Activated CD4-positive, alpha-beta T cell treated with anti-CD3 and anti-CD28 coated beads, Interleukin-2, amount 10 ng/mL, durations not matched to agents 24 days and 14 days (primary cell): ENCODE results near the gene HADH. TPM values are rescaled to one million over a fixed set of nuclear protein-coding genes. Genes with fewer than 3 reads are reported as not detected.

Experiments
- DNase-seq: peaks from one replicate; pipeline ENCODE4 v3.0.0; 2022
- H3K27ac Mint-ChIP-seq: one replicate; pipeline ENCODE4 v1.8.0; 2022; ENCODE audit warnings: mild to moderate bottlenecking, mixed read lengths
- H3K27me3 Mint-ChIP-seq: one replicate; pipeline ENCODE4 v1.8.0; 2022; ENCODE audit warnings: mixed read lengths
- H3K36me3 Mint-ChIP-seq: one replicate; pipeline ENCODE4 v1.8.0; 2022; ENCODE audit warnings: low read depth, mild to moderate bottlenecking, mixed read lengths
- H3K4me1 Mint-ChIP-seq: one replicate; pipeline ENCODE4 v1.8.0; 2021; ENCODE audit warnings: mixed read lengths
- H3K4me3 Mint-ChIP-seq: one replicate; pipeline ENCODE4 v1.8.0; 2022; ENCODE audit warnings: mild to moderate bottlenecking, moderate library complexity, mixed read lengths
- H3K9me3 Mint-ChIP-seq: one replicate; pipeline ENCODE4 v1.8.0; 2021; ENCODE audit warnings: mixed read lengths
- intact Hi-C: fragments of 100-400 bp; cut with micrococcal nuclease; formaldehyde crosslinking; loops from one replicate; pipeline ENCODE4 v1.15.1; 2023
- total RNA-seq: library from RNA; stranded (reverse); gene quantifications from 2 replicates; pipeline ENCODE4 v1.2.3, GENCODE V29; 2022

Gene HADH
- total RNA-seq, 1 donor from 2014 or later: 37.2 TPM

DNA sequence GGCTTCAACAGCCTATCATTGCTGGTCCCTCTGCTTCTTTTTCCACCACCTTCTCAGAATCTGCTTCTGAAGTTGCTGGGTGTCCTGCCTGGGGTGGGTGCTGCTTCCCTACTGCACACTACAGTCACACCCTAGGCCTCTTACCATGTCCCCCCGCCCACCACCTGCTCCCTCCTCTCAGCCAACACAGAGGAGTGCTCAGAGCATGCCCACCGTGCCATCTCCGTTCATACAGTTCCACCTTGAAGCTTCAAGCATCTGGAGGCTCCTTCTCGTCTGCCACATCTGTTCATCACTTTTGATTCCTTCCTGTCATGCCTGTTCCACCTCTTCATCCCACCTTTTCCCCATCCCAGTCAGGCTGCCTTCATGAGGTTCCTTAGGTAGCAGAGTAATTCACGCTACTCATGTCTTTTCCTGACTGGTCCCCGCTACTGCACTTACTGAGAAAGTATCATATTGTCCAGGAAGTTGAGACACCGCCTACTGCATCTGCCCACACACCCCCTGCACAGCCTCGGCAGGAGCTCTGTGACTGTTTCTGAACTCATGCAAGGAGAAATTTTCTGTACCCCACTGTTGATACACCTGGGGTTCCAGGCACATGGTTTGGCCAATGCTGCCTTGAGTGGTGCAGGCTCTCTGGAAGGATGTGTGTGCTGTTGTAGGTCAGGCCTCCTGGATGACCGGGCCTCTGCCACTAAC lies 39.5 kb downstream of the HADH start:
- H3K36me3 Mint-ChIP-seq: peaks cover 52% of the 10 kb centered on the region
- no peaks in the 10 kb centered on the region for H3K27me3 Mint-ChIP-seq
- peaks cover 52% of the 10 kb centered on the region for H3K4me1 Mint-ChIP-seq
- intact Hi-C loops: loop anchor here (1.0 kb wide), 1 partner anchor 137 kb away; no protein-coding TSS in a partner anchor
- H3K9me3 Mint-ChIP-seq: no peaks in the 10 kb centered on the region
- peak; percentile 84 for DNase-seq
- H3K4me3 Mint-ChIP-seq: peak overlapping the region; percentile 71
- peak overlapping the region; percentile 91 for H3K27ac Mint-ChIP-seq

DNA sequence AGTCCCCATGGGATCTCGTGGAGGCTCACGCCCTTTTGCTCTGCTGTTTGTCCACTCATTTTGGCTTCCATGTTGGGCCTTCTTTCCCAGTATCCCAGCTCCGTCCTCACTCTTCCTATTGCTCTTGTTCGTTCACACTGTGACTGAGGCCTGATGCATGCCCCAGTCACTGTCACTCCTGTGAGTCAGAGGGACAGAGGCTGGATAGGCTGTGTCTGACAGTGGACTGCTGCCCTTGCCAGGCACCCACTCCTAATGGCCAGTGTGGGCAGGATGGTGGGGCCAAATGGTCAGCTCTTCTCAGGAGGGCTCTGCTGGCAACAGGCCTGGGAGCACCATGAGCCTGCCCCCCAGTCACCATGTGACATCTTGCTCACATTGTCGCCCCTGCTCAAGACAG lies 40.0 kb downstream of the HADH start:
- H3K36me3 Mint-ChIP-seq: peaks cover 53% of the 10 kb centered on the region
- H3K4me1 Mint-ChIP-seq: peaks cover 57% of the 10 kb centered on the region
- no peaks in the 10 kb centered on the region for H3K9me3 Mint-ChIP-seq
- intact Hi-C loops: loop anchor here (1.0 to 5.0 kb wide), 8 partner anchors 137 to 591 kb away; partner anchors contain the start of gene RPL34
- H3K27ac Mint-ChIP-seq: peak overlapping the region; percentile 91
- no peaks in the 10 kb centered on the region for H3K27me3 Mint-ChIP-seq
- peak overlapping the region; percentile 71 for H3K4me3 Mint-ChIP-seq
- DNase-seq: no peak

DNA sequence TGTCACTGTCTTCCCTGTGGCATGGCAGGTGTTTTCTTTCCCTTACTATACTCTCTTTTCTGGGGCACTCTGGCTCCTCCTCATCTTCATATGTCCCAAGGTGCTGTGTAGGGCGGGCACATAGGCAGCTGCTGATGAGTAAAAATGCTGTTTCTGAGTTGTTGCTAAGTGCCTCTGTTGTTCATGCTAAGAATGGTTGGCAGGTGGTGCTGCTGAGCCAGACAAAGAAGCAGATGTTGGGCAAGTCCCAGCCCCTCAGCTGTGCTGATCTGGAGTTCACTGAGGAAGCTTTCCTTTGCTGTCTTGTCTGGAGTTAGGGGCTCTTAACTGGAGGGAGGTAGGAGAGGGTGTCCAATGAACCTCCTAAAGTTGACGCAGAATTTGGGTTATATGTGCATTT lies 40.6 kb downstream of the HADH start:
- H3K9me3 Mint-ChIP-seq: no peaks in the 10 kb centered on the region
- peaks cover 53% of the 10 kb centered on the region for H3K36me3 Mint-ChIP-seq
- peak; percentile 93 for DNase-seq
- no peaks in the 10 kb centered on the region for H3K27me3 Mint-ChIP-seq
- peaks cover 60% of the 10 kb centered on the region for H3K4me1 Mint-ChIP-seq
- intact Hi-C loops: loop anchor here (1.0 to 5.0 kb wide), 7 partner anchors 141 to 590 kb away; partner anchors contain the start of gene RPL34
- H3K4me3 Mint-ChIP-seq: peak overlapping the region; percentile 71
- peak overlapping the region; percentile 91 for H3K27ac Mint-ChIP-seq

DNA sequence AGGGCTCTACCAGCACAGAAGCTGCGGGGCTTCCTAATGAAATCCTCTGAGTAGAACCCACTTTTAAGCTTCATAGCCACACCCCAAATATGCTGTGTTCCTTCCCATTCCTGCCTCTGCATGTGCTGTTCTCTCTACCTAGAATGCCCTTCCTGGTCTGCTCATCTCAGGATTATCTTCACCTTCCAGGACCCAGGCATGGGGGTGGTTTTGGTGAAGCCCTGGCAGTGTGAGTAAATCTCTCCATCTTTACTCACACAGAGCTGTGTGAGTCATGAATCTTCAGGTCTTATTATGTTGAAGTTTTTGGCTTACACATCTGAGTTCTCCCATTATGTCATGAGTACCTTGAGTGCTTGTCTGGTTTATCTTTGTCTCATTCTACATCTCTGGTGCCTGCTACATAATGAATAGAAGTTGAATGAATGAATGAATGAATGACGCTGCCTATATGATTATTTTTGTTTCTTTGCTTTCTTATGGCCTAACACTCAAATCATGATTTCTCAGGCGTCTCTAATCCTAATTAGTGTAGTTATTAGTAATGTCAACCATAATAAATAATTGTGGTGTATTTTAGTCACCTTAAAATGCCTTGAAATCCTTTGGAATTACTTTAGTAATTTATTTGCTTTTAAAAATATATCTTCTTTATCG lies 41.9 kb downstream of the HADH start:
- peaks cover 66% of the 10 kb centered on the region for H3K4me1 Mint-ChIP-seq
- H3K4me3 Mint-ChIP-seq: no peak overlapping the region
- no peaks in the 10 kb centered on the region for H3K27me3 Mint-ChIP-seq
- no peaks in the 10 kb centered on the region for H3K9me3 Mint-ChIP-seq
- peaks cover 45% of the 10 kb centered on the region for H3K36me3 Mint-ChIP-seq
- peak; percentile 75 for DNase-seq
- H3K27ac Mint-ChIP-seq: peak overlapping the region; percentile 91
- intact Hi-C loops: loop anchor here (1.0 to 5.0 kb wide), 7 partner anchors 18 to 589 kb away; partner anchors contain the start of gene RPL34

- no peak for DNase-seq
- peaks cover 36% of the 10 kb centered on the region for H3K36me3 Mint-ChIP-seq
- H3K27ac Mint-ChIP-seq: no peak overlapping the region
- H3K4me3 Mint-ChIP-seq: no peak overlapping the region
- no peaks in the 10 kb centered on the region for H3K9me3 Mint-ChIP-seq
- H3K4me1 Mint-ChIP-seq: peaks cover 67% of the 10 kb centered on the region
- no peaks in the 10 kb centered on the region for H3K27me3 Mint-ChIP-seq
- intact Hi-C loops: loop anchor here (5.0 kb wide), 2 partner anchors 324 to 479 kb away; no protein-coding TSS in a partner anchor
These were observed 43.7 kb downstream of the HADH start for GRCh38 chr4:108033348-108033747.

GRCh38 chr4:108034565-108034964 lies 44.9 kb downstream of the HADH start:
- intact Hi-C loops: loop anchor here (5.0 kb wide), 2 partner anchors 323 to 478 kb away; no protein-coding TSS in a partner anchor
- H3K36me3 Mint-ChIP-seq: peaks cover 30% of the 10 kb centered on the region
- DNase-seq: peak; percentile 67
- H3K4me3 Mint-ChIP-seq: peak overlapping the region; percentile 62
- H3K4me1 Mint-ChIP-seq: peaks cover 56% of the 10 kb centered on the region
- H3K27ac Mint-ChIP-seq: no peak overlapping the region
- no peaks in the 10 kb centered on the region for H3K9me3 Mint-ChIP-seq
- no peaks in the 10 kb centered on the region for H3K27me3 Mint-ChIP-seq

- Mint-ChIP-seq H3K27ac (peak overlapping the region; percentile 96), H3K4me3 (peak overlapping the region; percentile 69), H3K9me3 (no peaks in the 10 kb centered on the region), H3K4me1 (peaks cover 47% of the 10 kb centered on the region), H3K36me3 (peaks cover 26% of the 10 kb centered on the region), H3K27me3 (no peaks in the 10 kb centered on the region)
- intact Hi-C loops: no loop called here
- no peak for DNase-seq
These were observed 46.0 kb downstream of the HADH start for GRCh38 chr4:108035691-108036090.

DNA sequence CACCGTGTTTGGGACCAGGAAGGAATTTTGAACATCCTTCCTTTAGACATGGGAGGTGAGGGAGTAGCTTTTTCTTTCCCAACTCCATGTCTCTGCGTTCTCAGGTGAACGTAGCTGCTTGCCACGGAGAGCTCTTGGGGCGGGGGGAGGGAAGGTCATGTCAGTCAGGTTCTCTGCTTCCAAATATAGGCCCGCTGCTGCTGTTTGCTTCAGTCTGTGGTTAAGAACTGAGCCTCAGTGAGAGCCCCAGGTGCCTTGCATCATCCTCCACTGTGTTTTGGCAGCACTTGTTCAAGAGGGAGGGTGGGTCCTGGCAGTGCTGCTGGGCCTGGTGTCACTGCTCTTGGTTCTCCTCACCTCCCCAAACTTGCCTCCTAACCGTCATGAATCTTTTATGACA lies 46.5 kb downstream of the HADH start:
- peak overlapping the region; percentile 96 for H3K27ac Mint-ChIP-seq
- H3K4me1 Mint-ChIP-seq: peaks cover 42% of the 10 kb centered on the region
- no peaks in the 10 kb centered on the region for H3K27me3 Mint-ChIP-seq
- intact Hi-C loops: no loop called here
- peak overlapping the region; percentile 69 for H3K4me3 Mint-ChIP-seq
- peaks cover 23% of the 10 kb centered on the region for H3K36me3 Mint-ChIP-seq
- no peaks in the 10 kb centered on the region for H3K9me3 Mint-ChIP-seq
- DNase-seq: peak; percentile 90

DNA sequence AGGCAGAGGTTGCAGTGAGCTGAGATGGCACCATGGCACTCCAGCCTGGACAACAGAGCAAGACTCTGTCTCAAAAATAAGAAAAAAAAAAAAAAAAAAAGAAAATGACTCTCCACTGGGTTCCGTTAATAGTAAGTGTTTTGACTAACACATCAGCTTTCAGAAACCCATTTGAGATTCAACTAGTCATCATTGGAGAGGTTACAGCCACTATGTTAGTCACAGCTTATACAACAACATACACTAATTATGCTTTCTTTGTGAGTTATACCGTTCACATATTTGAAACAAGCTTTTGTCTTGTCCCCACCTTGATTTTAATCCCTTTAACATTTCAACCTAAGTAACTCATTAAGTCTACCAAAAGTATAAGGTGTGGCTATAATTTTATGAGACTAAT lies 48.2 kb downstream of the HADH start:
- Mint-ChIP-seq H3K36me3 (peaks cover 17% of the 10 kb centered on the region), H3K27me3 (no peaks in the 10 kb centered on the region), H3K4me3 (no peak overlapping the region), H3K9me3 (no peaks in the 10 kb centered on the region), H3K4me1 (peaks cover 36% of the 10 kb centered on the region), H3K27ac (no peak overlapping the region)
- no peak for DNase-seq
- intact Hi-C loops: no loop called here

DNA sequence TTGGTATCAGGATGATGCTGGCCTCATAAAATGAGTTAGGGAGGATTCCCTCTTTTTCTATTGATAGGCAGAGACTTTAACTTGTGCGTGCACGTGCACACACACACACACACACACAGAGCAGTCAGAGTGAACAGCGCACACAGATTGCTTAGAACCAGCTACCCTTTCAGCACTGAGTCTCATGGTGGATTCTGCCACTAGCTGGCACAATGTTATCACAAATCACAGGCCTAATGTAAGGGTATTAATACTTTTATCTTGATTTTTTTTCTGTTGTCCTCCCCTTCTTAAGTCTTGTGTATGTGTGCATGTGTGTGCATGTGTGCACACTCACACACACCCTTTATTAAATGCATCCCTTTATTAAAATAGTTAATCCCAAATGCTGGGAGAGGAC lies 53.2 kb downstream of the HADH start:
- Mint-ChIP-seq H3K27ac (no peak overlapping the region), H3K27me3 (no peaks in the 10 kb centered on the region), H3K4me3 (no peak overlapping the region), H3K9me3 (no peaks in the 10 kb centered on the region), H3K36me3 (peaks cover 22% of the 10 kb centered on the region), H3K4me1 (peaks cover 32% of the 10 kb centered on the region)
- intact Hi-C loops: no loop called here
- no peak for DNase-seq

DNA sequence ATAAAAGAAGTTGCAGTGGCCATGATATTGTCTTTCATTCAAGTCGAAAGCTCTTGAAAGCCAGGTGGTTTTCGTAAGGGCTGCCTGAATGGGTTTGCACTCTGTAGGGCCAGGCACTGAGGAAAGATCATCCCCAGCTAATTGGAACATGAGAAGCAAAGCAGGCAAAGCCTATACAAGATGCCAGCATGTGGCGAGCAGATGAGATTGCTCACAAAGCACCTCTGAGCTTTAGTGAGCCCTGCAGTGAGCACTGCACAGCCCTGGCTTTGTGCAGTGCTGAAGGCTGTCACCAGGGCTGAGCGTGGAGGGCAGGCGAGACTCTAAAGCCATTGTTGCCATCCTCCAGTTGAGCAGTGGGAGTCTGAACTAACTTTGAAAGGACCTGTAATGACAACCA lies 53.8 kb downstream of the HADH start:
- intact Hi-C loops: no loop called here
- no peak overlapping the region for H3K4me3 Mint-ChIP-seq
- no peaks in the 10 kb centered on the region for H3K27me3 Mint-ChIP-seq
- H3K36me3 Mint-ChIP-seq: peaks cover 28% of the 10 kb centered on the region
- peaks cover 34% of the 10 kb centered on the region for H3K4me1 Mint-ChIP-seq
- no peaks in the 10 kb centered on the region for H3K9me3 Mint-ChIP-seq
- DNase-seq: no peak
- H3K27ac Mint-ChIP-seq: no peak overlapping the region

- DNase-seq: no peak
- H3K9me3 Mint-ChIP-seq: no peaks in the 10 kb centered on the region
- H3K27me3 Mint-ChIP-seq: no peaks in the 10 kb centered on the region
- H3K36me3 Mint-ChIP-seq: peaks cover 39% of the 10 kb centered on the region
- H3K4me1 Mint-ChIP-seq: peaks cover 47% of the 10 kb centered on the region
- H3K4me3 Mint-ChIP-seq: no peak overlapping the region
- intact Hi-C loops: no loop called here
- H3K27ac Mint-ChIP-seq: peak overlapping the region; percentile 82
These were observed 55.4 kb downstream of the HADH start for GRCh38 chr4:108044951-108045686.

DNA sequence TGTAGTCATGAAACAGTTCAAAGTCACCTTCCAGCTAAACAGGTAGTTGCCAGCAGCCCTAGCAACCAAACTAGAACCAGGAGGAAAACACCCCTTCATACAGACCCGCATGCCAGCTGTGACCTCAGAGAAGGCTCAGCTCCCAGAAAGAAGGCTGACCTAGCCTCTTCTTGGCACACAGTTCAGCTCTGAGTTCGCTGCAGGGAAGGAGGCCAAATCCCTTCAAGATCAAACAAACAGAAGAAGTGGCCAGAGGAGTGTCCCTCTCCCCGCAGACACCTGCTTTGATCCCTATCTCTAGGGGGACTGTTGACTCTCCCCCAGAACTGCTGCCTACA lies 56.0 kb downstream of the HADH start:
- Mint-ChIP-seq H3K36me3 (peaks cover 41% of the 10 kb centered on the region), H3K9me3 (no peaks in the 10 kb centered on the region), H3K4me3 (no peak overlapping the region), H3K4me1 (peaks cover 51% of the 10 kb centered on the region), H3K27ac (peak overlapping the region; percentile 82), H3K27me3 (no peaks in the 10 kb centered on the region)
- no peak for DNase-seq
- intact Hi-C loops: no loop called here

- no peaks in the 10 kb centered on the region for H3K9me3 Mint-ChIP-seq
- H3K4me3 Mint-ChIP-seq: no peak overlapping the region
- no peak overlapping the region for H3K27ac Mint-ChIP-seq
- no peak for DNase-seq
- H3K4me1 Mint-ChIP-seq: peaks cover 61% of the 10 kb centered on the region
- H3K36me3 Mint-ChIP-seq: peaks cover 50% of the 10 kb centered on the region
- intact Hi-C loops: no loop called here
- H3K27me3 Mint-ChIP-seq: no peaks in the 10 kb centered on the region
These were observed 57.5 kb downstream of the HADH start for GRCh38 chr4:108047199-108047598.
